ENCODE results near the gene NHEJ1. TPM values are rescaled to one million over a fixed set of nuclear protein-coding genes. Genes with fewer than 3 reads are reported as not detected.

The NHEJ1 gene
- total and polyA plus RNA-seq, 2 experiments from 2014 or later = 8.4 to 9.4 TPM

GRCh38 chr2:219042750-219043149, 117.9 kb downstream of the NHEJ1 start:
- H3K27me3 ChIP-seq = peaks cover 79% of the 10 kb centered on the region
- TF ChIP-seq, protein P1, sequence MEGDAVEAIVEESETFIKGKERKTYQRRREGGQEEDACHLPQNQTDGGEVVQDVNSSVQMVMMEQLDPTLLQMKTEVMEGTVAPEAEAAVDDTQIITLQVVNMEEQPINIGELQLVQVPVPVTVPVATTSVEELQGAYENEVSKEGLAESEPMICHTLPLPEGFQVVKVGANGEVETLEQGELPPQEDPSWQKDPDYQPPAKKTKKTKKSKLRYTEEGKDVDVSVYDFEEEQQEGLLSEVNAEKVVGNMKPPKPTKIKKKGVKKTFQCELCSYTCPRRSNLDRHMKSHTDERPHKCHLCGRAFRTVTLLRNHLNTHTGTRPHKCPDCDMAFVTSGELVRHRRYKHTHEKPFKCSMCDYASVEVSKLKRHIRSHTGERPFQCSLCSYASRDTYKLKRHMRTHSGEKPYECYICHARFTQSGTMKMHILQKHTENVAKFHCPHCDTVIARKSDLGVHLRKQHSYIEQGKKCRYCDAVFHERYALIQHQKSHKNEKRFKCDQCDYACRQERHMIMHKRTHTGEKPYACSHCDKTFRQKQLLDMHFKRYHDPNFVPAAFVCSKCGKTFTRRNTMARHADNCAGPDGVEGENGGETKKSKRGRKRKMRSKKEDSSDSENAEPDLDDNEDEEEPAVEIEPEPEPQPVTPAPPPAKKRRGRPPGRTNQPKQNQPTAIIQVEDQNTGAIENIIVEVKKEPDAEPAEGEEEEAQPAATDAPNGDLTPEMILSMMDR (IDR thresholded peaks at IDR 0.05; ENCODE audit: low read depth, low read length) = no peak
- no peaks in the 10 kb centered on the region for H3K4me1 ChIP-seq (ENCODE audit: low read depth)
- no peak overlapping the region for H3K4me3 ChIP-seq
- no peaks in the 10 kb centered on the region for H3K9me3 ChIP-seq (ENCODE audit: low read depth)
- no peak overlapping the region for H3K27ac ChIP-seq
- no peak for DNase-seq (ENCODE audit: low read depth in 1 of 2, low spot score in 1 of 2)
- no peaks in the 10 kb centered on the region for H3K36me3 ChIP-seq

GRCh38 chr2:219042157-219042556, 118.5 kb downstream of the NHEJ1 start:
- Histone ChIP-seq H3K27ac (no peak overlapping the region), H3K4me3 (no peak overlapping the region), H3K9me3 (ENCODE audit: low read depth) (no peaks in the 10 kb centered on the region), H3K27me3 (peaks cover 79% of the 10 kb centered on the region), H3K36me3 (no peaks in the 10 kb centered on the region), H3K4me1 (ENCODE audit: low read depth) (no peaks in the 10 kb centered on the region)
- TF ChIP-seq, protein P1 (IDR thresholded peaks at IDR 0.05; ENCODE audit: low read depth, low read length) = no peak
- no peak for DNase-seq (ENCODE audit: low read depth in 1 of 2, low spot score in 1 of 2)

- H3K9me3 ChIP-seq (ENCODE audit: low read depth) = no peaks in the 10 kb centered on the region
- DNase-seq (ENCODE audit: low read depth in 1 of 2, low spot score in 1 of 2) = peak; percentile 69 to 74
- H3K27me3 ChIP-seq = peaks cover 80% of the 10 kb centered on the region
- H3K27ac ChIP-seq = no peak within 1 kb of the TSS
- H3K4me3 ChIP-seq = peak within 1 kb of the TSS; percentile 37
- H3K36me3 ChIP-seq = no peaks in the 10 kb centered on the region
- H3K4me1 ChIP-seq (ENCODE audit: low read depth) = no peaks in the 10 kb centered on the region
- TF ChIP-seq, protein P1 (IDR thresholded peaks at IDR 0.05; ENCODE audit: low read depth, low read length) = no peak
These were observed 119.4 kb downstream of the NHEJ1 start, which contains the start of gene CFAP65 for GRCh38 chr2:219041252-219041651. TSS of gene CFAP65 (minus strand) at chr2:219041516. CDS start at chr2:219039048, 2,468 bp downstream.

GRCh38 chr2:219038600-219038999, 122.0 kb downstream of the NHEJ1 start:
- H3K27ac ChIP-seq = no peak overlapping the region
- no peaks in the 10 kb centered on the region for H3K36me3 ChIP-seq
- H3K27me3 ChIP-seq = peaks cover 99% of the 10 kb centered on the region
- H3K9me3 ChIP-seq (ENCODE audit: low read depth) = no peaks in the 10 kb centered on the region
- TF ChIP-seq, protein P1 (IDR thresholded peaks at IDR 0.05; ENCODE audit: low read depth, low read length) = no peak
- H3K4me1 ChIP-seq (ENCODE audit: low read depth) = no peaks in the 10 kb centered on the region
- no peak overlapping the region for H3K4me3 ChIP-seq
- DNase-seq (ENCODE audit: low read depth in 1 of 2, low spot score in 1 of 2) = no peak

GRCh38 chr2:219037783-219038499, 122.7 kb downstream of the NHEJ1 start:
- TF ChIP-seq, protein P1 (IDR thresholded peaks at IDR 0.05; ENCODE audit: low read depth, low read length) = no peak
- Histone ChIP-seq H3K4me1 (ENCODE audit: low read depth) (no peaks in the 10 kb centered on the region), H3K27me3 (peaks cover 98% of the 10 kb centered on the region), H3K4me3 (no peak overlapping the region), H3K36me3 (no peaks in the 10 kb centered on the region), H3K9me3 (ENCODE audit: low read depth) (no peaks in the 10 kb centered on the region), H3K27ac (no peak overlapping the region)
- DNase-seq (ENCODE audit: low read depth in 1 of 2, low spot score in 1 of 2) = no peak
